GM12865 (cell line): ENCODE data around the gene SPON2.
A peak's percentile ranks its signal among the peaks of the same experiment; 100 is the strongest.
"Not testable (repeated sequence)": the region's sequence is repeated elsewhere in the genome, so short reads cannot be mapped to it uniquely, and the experiment has no call there.

Source experiments
- DNase-seq: peaks from one replicate; pipeline ENCODE4 v3.0.0; 2010; ENCODE audit warnings: low read depth
- H3K4me3 ChIP-seq: 2 replicates; pipeline ENCODE4 v1.5.1; 2011; ENCODE audit warnings: mild to moderate bottlenecking, low read depth, low read length, control low read depth
- TF ChIP-seq, protein P1 (sequence below): IDR thresholded peaks from 2 replicates; pipeline ENCODE4 v1.5.1; 2011; ENCODE audit warnings: low read length, control low read depth, low read depth, inconsistent platforms; ENCODE audit not compliant: insufficient read depth; ENCODE audit errors: missing control alignments

SPON2 gene

DNA sequence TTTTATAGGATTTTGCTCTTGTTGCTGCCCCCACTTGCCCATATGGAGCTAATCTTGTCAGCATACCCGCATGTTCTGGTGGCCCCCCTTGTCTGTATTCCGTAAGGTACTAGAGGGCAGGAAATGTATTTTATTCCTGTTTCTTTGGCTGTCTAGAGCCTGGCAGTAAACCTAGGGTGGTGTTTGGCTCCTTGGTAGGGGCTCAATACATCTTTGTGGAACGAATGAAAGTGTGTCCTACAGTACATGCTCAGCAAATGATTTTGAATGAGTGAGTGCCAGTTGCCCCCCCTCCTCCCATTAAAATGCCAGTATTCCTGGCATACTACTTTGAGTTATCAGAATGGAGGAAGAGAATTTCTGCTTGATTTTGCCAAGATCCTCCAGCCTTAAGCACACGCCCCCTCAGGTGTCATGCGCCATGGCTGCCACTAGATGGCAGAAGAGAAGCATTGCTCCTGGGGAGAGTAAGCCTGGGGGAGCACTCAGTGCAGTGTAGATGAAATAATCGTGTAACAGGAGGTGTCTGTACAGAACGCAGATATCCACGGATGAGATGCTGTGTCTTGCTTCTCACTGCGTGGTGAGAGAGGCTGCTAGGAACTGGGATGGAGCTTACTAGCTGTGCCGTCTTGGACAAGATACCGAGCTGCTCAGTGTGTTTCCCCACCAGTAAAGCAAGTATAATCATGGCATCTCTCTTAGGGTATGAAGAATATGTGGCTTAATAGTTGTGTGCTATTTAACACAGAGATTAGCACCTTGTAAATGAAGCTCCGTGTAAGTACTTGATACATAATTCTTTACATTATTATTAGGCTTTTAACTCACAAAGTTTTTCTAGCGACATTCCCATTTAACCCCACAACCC is 41.8 kb downstream of the SPON2 start:
- no peak overlapping the region for H3K4me3 ChIP-seq
- TF ChIP-seq, protein P1, sequence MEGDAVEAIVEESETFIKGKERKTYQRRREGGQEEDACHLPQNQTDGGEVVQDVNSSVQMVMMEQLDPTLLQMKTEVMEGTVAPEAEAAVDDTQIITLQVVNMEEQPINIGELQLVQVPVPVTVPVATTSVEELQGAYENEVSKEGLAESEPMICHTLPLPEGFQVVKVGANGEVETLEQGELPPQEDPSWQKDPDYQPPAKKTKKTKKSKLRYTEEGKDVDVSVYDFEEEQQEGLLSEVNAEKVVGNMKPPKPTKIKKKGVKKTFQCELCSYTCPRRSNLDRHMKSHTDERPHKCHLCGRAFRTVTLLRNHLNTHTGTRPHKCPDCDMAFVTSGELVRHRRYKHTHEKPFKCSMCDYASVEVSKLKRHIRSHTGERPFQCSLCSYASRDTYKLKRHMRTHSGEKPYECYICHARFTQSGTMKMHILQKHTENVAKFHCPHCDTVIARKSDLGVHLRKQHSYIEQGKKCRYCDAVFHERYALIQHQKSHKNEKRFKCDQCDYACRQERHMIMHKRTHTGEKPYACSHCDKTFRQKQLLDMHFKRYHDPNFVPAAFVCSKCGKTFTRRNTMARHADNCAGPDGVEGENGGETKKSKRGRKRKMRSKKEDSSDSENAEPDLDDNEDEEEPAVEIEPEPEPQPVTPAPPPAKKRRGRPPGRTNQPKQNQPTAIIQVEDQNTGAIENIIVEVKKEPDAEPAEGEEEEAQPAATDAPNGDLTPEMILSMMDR = peak; percentile 100
- DNase-seq = peak; percentile 88

DNA sequence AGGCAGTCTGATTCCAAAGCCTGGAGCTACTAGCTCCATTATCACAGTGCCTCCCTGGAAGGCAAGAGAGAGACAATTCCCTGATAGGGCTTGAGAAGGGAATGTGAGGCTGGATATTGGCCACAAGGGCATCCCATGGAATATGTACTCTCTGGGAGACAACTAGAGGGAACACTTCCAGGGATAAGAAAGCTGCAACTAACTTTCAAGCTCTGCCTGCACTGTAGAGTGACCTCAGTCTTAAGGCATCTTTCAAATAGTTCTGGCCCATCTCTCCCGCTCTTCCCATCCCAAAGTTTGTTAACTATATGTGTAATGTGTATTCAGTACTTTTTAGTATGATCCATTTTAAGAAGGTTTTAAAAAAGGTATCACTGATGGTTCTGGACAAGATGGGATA is 45.9 kb downstream of the SPON2 start:
- TF ChIP-seq, protein P1 = no peak
- DNase-seq = no peak
- no peak overlapping the region for H3K4me3 ChIP-seq

DNA sequence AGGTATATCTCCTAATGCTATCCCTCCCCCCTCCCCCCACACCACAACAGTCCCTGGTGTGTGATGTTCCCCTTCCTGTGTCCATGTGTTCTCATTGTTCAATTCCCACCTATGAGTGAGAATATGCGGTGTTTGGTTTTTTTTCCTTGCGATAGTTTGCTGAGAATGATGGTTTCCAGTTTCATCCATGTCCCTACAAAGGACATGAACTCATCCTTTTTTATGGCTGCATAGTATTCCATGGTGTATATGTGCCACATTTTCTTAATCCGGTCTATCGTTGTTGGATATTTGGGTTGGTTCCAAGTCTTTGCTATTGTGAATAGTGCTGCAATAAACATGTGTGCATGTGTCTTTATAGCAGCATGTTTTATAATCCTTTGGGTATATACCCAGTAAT is 46.9 kb downstream of the SPON2 start:
- DNase-seq, H3K4me3 ChIP-seq: not testable (repeated sequence)

DNA sequence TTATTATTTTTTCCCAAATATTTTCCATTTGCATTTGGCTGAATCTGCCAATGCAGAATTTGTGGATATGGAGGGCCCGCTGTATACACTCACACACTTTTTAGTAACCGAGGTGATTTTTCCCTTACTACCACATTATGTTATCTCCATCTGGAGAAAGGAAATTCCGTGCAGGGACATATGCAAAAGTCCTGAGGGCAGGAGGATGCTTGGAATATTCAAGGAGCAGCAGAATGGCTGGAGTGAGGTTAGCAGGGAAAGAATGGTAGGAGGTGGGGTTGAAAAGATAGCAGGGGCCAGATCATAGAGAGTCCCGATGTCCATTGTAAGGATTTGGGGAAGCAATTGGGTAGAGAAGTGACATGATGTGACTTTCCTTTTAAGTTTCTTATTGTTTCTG is 47.6 kb downstream of the SPON2 start:
- no peak for DNase-seq
- TF ChIP-seq, protein P1 = no peak

DNA sequence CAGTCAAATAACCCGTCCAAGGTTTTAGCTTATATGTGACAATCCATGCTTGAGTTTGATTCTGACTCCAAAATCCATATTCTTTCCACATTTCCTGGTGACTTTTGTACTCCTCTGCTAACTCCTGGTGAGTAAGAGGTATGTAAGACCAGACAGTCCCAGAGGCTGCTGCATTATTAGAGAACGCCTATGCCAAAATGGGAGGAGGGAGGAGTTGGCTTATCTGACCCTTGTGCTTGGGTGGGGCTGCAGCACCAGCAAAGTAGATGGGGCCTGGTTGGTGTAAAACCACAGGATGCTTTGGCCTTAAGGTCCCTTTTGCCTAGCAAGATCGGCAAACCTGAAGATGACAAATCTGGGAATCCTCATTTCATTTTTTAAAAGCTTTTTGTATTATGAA is 49.9 kb downstream of the SPON2 start:
- no peak overlapping the region for H3K4me3 ChIP-seq
- DNase-seq = no peak
- TF ChIP-seq, protein P1 = no peak

More for the DNA sequence above, 47.6 kb downstream of the SPON2 start:
- no peak overlapping the region for H3K4me3 ChIP-seq
